Gastrocnemius medialis (tissue), 4 donors: Measurements from ENCODE around the gene SIRT6. TPM values are rescaled to one million over a fixed set of nuclear protein-coding genes. Genes with fewer than 3 reads are reported as not detected.

Experiments
- ATAC-seq, 2 donors: fragments of 150-250 bp; one replicate each; pipeline ENCODE4 v1.9.1; 2016
- DNase-seq, 2 donors: peaks; one replicate each; pipeline ENCODE4 v3.0.0-alpha.2; 2019
- H3K27ac ChIP-seq, 4 donors: fragments of 200-600 bp; sonication (generic); 1 replicate in 1 of 4; 2 replicates in 3 of 4; pipeline ENCODE4 v1.5.1; 2016 to 2018; ENCODE audit warnings: mild to moderate bottlenecking in 2 of 4, moderate library complexity in 1 of 4
- H3K27me3 ChIP-seq, 3 donors: fragments of 200-600 bp; sonication (generic) in 2 of 3; 1 replicate in 1 of 3; 2 replicates in 2 of 3; pipeline versions ENCODE4 v1.5.1 to v1.6.0; 2016 to 2019; ENCODE audit warnings: mild to moderate bottlenecking in 1 of 3, moderate library complexity in 1 of 3
- H3K36me3 ChIP-seq, 2 donors: fragments of 200-600 bp; sonication (generic) in 1 of 2; one replicate each; pipeline ENCODE4 v1.5.1; 2017 to 2018
- H3K4me1 ChIP-seq, 2 donors: fragments of 200-600 bp; sonication (generic) in 1 of 2; one replicate each; pipeline ENCODE4 v1.5.1; 2016 to 2017; ENCODE audit warnings: mild to moderate bottlenecking in 2 of 2
- H3K4me3 ChIP-seq, 4 donors: fragments of 200-600 bp; sonication (generic) in 3 of 4; 1 replicate in 1 of 4; 2 replicates in 3 of 4; pipeline ENCODE4 v1.5.1; 2016 to 2019; ENCODE audit warnings: mild to moderate bottlenecking in 2 of 4
- H3K9me3 ChIP-seq, 3 donors: fragments of 200-600 bp; sonication (generic) in 2 of 3; 1 replicate in 1 of 3; 2 replicates in 2 of 3; pipeline ENCODE4 v1.5.1; 2016 to 2019
- POLR2A ChIP-seq, 2 donors: fragments of 450-650 bp; IDR thresholded peaks; one replicate each; pipeline ENCODE4 v1.6.1; 2017; ENCODE audit warnings: antibody characterized with exemption in 2 of 2, mild to moderate bottlenecking in 2 of 2, moderate library complexity in 2 of 2
- in situ Hi-C, 4 donors: fragments of 200-750 bp; cut with MboI; loops; one replicate each; pipeline versions ENCODE4 v1.15.0 to v1.8.0; 2017; ENCODE audit warnings: low sequenced_read_pairs in 4 of 4
- intact Hi-C: fragments of 100-400 bp; cut with DNase I; formaldehyde crosslinking; loops from one replicate; pipeline ENCODE4 v1.15.1; 2023; ENCODE audit warnings: low total_unique reads
- total RNA-seq, 4 donors: library from RNA; depleted of rRNA; stranded (reverse); fragments of >200 nt; gene quantifications; one replicate each; pipeline versions ENCODE4 v1.1.0 to v1.2.3, GENCODE V29; 2016
- TF ChIP-seq, protein P1 (sequence below), 5 experiments: fragments of 450-650 bp in 3 of 5; fragments of 200-600 bp in 2 of 5; sonication (generic) in 2 of 5; IDR thresholded peaks in 4 of 5; conservative IDR thresholded peaks in 1 of 5; 1 replicate in 4 of 5; 2 replicates in 1 of 5; pipeline ENCODE4 v1.5.1; 2016 to 2019; ENCODE audit warnings: antibody characterized with exemption in 5 of 5, mild to moderate bottlenecking in 3 of 5, moderate library complexity in 3 of 5

SIRT6 gene
- total RNA-seq, 4 donors from 2014 or later = 11.7 to 25.7 (median 13.7) TPM

GRCh38 chr19:4177146-4177545 lies 5.2 kb downstream of the SIRT6 start:
- in situ Hi-C loops = no loop called here
- H3K36me3 ChIP-seq = peaks cover 0 to 36% of the 10 kb centered on the region in 2 donors

GRCh38 chr19:4175669-4175931 lies 6.8 kb downstream of the SIRT6 start:
- in situ Hi-C loops (no loop called here), intact Hi-C loops (no loop called here)
- no peak for ATAC-seq
- H3K36me3 ChIP-seq = peaks cover 0 to 36% of the 10 kb centered on the region in 2 donors
- no peaks in the 10 kb centered on the region for H3K4me1 ChIP-seq
- H3K27ac ChIP-seq = no peak overlapping the region
- H3K9me3 ChIP-seq = no peaks in the 10 kb centered on the region
- no peak for DNase-seq
- H3K27me3 ChIP-seq = peaks cover 0 to 6% (median 2%) of the 10 kb centered on the region in 3 donors
- TF ChIP-seq, protein P1, sequence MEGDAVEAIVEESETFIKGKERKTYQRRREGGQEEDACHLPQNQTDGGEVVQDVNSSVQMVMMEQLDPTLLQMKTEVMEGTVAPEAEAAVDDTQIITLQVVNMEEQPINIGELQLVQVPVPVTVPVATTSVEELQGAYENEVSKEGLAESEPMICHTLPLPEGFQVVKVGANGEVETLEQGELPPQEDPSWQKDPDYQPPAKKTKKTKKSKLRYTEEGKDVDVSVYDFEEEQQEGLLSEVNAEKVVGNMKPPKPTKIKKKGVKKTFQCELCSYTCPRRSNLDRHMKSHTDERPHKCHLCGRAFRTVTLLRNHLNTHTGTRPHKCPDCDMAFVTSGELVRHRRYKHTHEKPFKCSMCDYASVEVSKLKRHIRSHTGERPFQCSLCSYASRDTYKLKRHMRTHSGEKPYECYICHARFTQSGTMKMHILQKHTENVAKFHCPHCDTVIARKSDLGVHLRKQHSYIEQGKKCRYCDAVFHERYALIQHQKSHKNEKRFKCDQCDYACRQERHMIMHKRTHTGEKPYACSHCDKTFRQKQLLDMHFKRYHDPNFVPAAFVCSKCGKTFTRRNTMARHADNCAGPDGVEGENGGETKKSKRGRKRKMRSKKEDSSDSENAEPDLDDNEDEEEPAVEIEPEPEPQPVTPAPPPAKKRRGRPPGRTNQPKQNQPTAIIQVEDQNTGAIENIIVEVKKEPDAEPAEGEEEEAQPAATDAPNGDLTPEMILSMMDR (IDR thresholded peaks at IDR 0.05 in 4 of 5, conservative IDR thresholded peaks at IDR 0.05 in 1 of 5) = no peak
- TF ChIP-seq POLR2A (IDR thresholded peaks at IDR 0.05) = no peak
- no peak overlapping the region for H3K4me3 ChIP-seq

More at GRCh38 chr19:4177146-4177545, 5.2 kb downstream of the SIRT6 start:
- peaks cover 0 to 6% (median 0%) of the 10 kb centered on the region in 3 donors for H3K27me3 ChIP-seq
- DNase-seq (no peak), ATAC-seq (no peak)
- H3K4me3 ChIP-seq = no peak overlapping the region
- intact Hi-C loops = no loop called here
- TF ChIP-seq POLR2A (IDR thresholded peaks at IDR 0.05) = no peak
- TF ChIP-seq, protein P1 (IDR thresholded peaks at IDR 0.05 in 4 of 5, conservative IDR thresholded peaks at IDR 0.05 in 1 of 5) = no peak
- peaks cover 9 to 12% of the 10 kb centered on the region in 2 donors for H3K4me1 ChIP-seq
- H3K27ac ChIP-seq = no peak overlapping the region
- no peaks in the 10 kb centered on the region for H3K9me3 ChIP-seq

DNA sequence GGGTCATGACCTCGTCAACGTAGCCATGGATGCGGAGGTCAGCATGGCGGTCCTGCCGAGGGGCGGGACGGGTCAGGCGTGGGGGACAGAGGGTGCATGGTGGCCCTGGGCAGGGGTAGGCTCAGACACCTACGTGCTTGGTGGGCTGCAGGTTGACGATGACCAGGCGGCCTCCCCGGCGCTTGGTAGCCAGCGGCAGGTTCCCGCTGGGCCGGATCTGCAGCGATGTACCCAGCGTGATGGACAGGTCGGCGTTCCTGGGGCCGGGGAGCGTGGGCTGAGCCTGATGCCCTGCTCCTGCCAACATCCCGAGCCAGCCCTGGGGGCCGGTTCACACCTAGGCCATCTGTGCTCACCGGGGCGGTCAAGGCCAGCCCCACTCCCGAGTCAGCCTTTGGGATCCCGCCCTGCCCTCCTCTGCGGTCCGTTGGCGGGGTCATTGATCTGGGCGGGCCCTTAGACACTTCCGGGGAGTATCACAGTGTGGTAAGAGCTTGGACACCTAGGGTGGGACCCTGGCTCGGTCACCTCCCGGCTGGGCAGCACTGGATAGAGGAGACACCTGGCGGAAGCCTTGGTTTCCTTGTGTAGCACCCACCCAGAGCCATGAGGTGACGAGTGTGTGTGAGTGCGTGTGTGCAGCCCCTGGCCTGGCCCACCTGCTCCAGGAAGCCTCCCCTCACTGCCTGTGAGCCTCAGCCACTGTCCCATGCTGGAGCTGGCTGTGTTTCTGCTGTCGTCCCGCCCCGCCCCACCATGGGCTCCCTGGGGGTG lies 7.3 kb downstream of the SIRT6 start:
- Histone ChIP-seq H3K4me1 (no peaks in the 10 kb centered on the region), H3K9me3 (no peaks in the 10 kb centered on the region), H3K4me3 (no peak overlapping the region), H3K27ac (no peak overlapping the region), H3K36me3 (peaks cover 0 to 36% of the 10 kb centered on the region in 2 donors), H3K27me3 (peaks cover 0 to 6% (median 2%) of the 10 kb centered on the region in 3 donors)
- DNase-seq (no peak), ATAC-seq (no peak)
- intact Hi-C loops = no loop called here
- TF ChIP-seq, protein P1 (IDR thresholded peaks at IDR 0.05 in 4 of 5, conservative IDR thresholded peaks at IDR 0.05 in 1 of 5) = no peak
- TF ChIP-seq POLR2A (IDR thresholded peaks at IDR 0.05) = no peak
- in situ Hi-C loops = no loop called here

DNA sequence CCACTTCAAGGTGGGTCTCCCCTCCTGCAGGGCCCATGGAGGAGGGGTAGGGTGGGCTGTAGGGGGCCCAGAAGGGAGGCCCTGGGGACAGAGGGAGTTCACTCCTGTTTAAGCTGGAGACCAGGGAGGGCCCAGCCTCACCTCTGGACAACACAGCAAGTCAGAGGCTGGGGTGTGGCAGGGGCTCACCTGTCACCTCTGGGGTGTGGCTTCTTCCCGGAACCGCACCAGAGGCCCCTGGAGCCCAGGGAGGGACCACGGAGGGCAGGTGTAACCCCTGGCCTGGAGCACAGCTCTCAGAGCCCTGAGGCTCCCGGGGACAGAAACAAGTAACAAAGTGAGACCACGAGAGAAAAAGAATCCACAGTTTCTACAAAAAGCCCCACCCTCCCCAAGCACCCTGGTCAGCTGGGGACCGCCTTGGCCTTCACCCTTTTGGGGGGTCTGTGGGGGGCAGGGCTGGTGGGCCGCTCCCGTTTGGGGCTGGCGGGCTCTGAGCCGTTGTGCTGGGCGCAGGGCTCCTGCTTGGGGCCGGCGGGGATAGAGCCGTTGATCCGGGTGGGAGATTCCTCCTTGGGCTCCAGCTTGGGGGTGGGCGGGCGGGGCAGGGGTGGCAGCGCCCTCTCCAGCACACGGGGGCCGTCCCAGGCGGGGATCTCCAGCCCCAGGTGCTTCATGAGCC lies 8.0 kb downstream of the SIRT6 start:
- Histone ChIP-seq H3K27me3 (peaks cover 0 to 6% (median 2%) of the 10 kb centered on the region in 3 donors), H3K27ac (no peak overlapping the region), H3K36me3 (peaks cover 0 to 36% of the 10 kb centered on the region in 2 donors), H3K9me3 (no peaks in the 10 kb centered on the region), H3K4me1 (no peaks in the 10 kb centered on the region), H3K4me3 (no peak overlapping the region)
- in situ Hi-C loops = no loop called here
- no peak for DNase-seq
- ATAC-seq = no peak
- intact Hi-C loops = no loop called here
- TF ChIP-seq, protein P1 (IDR thresholded peaks at IDR 0.05 in 4 of 5, conservative IDR thresholded peaks at IDR 0.05 in 1 of 5) = no peak
- TF ChIP-seq POLR2A (IDR thresholded peaks at IDR 0.05) = no peak
